ENCODE data around the gene RABL3.

GRCh38 chr3:120685411-120685810 lies 56.9 kb downstream of the RABL3 start:
- TF ChIP-seq, protein P1, sequence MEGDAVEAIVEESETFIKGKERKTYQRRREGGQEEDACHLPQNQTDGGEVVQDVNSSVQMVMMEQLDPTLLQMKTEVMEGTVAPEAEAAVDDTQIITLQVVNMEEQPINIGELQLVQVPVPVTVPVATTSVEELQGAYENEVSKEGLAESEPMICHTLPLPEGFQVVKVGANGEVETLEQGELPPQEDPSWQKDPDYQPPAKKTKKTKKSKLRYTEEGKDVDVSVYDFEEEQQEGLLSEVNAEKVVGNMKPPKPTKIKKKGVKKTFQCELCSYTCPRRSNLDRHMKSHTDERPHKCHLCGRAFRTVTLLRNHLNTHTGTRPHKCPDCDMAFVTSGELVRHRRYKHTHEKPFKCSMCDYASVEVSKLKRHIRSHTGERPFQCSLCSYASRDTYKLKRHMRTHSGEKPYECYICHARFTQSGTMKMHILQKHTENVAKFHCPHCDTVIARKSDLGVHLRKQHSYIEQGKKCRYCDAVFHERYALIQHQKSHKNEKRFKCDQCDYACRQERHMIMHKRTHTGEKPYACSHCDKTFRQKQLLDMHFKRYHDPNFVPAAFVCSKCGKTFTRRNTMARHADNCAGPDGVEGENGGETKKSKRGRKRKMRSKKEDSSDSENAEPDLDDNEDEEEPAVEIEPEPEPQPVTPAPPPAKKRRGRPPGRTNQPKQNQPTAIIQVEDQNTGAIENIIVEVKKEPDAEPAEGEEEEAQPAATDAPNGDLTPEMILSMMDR (IDR thresholded peaks at IDR 0.05) = no peak
- no peak for TF ChIP-seq POLR2A (IDR thresholded peaks at IDR 0.05)
- no peak for TF ChIP-seq POLR2AphosphoS5 (IDR thresholded peaks at IDR 0.05)
- no peak for TF ChIP-seq EP300 (IDR thresholded peaks at IDR 0.05)

Measured in sigmoid colon (tissue), 4 donors.